Activated T-cell treated with anti-CD3 and anti-CD28 coated beads, Interleukin-2, amount 50 U/mL, for 24 hours (primary cell): ENCODE measurements around the gene PCDHB9.
"Not testable (repeated sequence)": the region's sequence is repeated elsewhere in the genome, so short reads cannot be mapped to it uniquely, and the experiment has no call there.

Source experiments
- DNase-seq: peaks from one replicate; pipeline ENCODE4 v3.0.0-alpha.2; 2020
- H3K27ac Mint-ChIP-seq: 2 replicates; pipeline ENCODE4 v1.8.0; 2020; ENCODE audit warnings: mild to moderate bottlenecking, mixed read lengths
- H3K27me3 Mint-ChIP-seq: 2 replicates; pipeline ENCODE4 v1.8.0; 2020; ENCODE audit warnings: mixed read lengths
- H3K36me3 Mint-ChIP-seq: 2 replicates; pipeline ENCODE4 v1.8.0; 2020; ENCODE audit warnings: low read depth, mixed read lengths
- H3K4me1 Mint-ChIP-seq: 2 replicates; pipeline ENCODE4 v1.8.0; 2020; ENCODE audit warnings: low read depth, mixed read lengths
- H3K4me3 Mint-ChIP-seq: 2 replicates; pipeline ENCODE4 v1.8.0; 2020; ENCODE audit warnings: mild to moderate bottlenecking, moderate library complexity, mixed read lengths
- H3K9me3 Mint-ChIP-seq: 2 replicates; pipeline ENCODE4 v1.8.0; 2020; ENCODE audit warnings: mixed read lengths

PCDHB9 gene

DNA sequence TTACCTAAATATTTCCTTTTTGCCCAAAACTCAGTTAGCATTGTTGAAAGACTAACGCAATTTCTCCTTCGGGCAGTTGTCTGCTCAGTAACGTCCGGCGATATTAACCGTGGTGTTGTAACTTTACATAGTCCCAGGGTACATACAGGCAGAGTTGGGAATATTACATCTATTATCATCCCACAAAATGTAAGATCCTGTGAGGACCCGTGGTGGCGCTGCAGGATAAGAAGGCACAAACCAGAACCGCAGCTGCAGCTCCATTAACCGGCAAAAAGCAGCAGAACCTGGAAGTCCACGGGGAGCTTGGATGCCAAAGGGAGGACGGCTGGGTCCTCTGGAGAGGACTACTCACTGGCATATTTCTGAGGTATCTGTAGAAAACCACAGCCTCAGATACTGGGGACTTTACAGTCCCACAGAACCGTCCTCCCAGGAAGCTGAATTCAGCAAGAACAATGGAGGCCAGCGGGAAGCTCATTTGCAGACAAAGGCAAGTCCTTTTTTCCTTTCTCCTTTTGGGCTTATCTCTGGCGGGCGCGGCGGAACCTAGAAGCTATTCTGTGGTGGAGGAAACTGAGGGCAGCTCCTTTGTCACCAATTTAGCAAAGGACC, 9.3 kb upstream of the PCDHB9 start, which contains the start of gene PCDHB8:
PCDHB8 (plus strand) TSS at position 214 of the 615 bp plus-strand sequence; CDS start at position 459, 245 bp downstream.
- Mint-ChIP-seq H3K9me3 (peaks cover 18% of the 10 kb centered on the region), H3K27me3 (peaks cover 40% of the 10 kb centered on the region)
- not testable (repeated sequence) for H3K36me3 Mint-ChIP-seq, H3K4me1 Mint-ChIP-seq, H3K4me3 Mint-ChIP-seq, H3K27ac Mint-ChIP-seq, DNase-seq

DNA sequence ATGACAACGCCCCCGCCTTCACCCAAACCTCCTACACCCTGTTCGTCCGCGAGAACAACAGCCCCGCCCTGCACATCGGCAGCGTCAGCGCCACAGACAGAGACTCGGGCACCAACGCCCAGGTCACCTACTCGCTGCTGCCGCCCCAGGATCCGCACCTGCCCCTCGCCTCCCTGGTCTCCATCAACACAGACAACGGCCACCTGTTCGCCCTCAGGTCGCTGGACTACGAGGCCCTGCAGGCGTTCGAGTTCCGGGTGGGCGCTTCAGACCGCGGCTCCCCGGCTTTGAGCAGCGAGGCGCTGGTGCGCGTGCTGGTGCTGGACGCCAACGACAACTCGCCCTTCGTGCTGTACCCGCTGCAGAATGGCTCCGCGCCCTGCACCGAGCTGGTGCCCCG, 7.6 kb upstream of the PCDHB9 start:
- H3K27ac Mint-ChIP-seq, H3K4me3 Mint-ChIP-seq, H3K36me3 Mint-ChIP-seq, DNase-seq, H3K4me1 Mint-ChIP-seq: not testable (repeated sequence)
- Mint-ChIP-seq H3K27me3 (peaks cover 36% of the 10 kb centered on the region), H3K9me3 (peaks cover 18% of the 10 kb centered on the region)

DNA sequence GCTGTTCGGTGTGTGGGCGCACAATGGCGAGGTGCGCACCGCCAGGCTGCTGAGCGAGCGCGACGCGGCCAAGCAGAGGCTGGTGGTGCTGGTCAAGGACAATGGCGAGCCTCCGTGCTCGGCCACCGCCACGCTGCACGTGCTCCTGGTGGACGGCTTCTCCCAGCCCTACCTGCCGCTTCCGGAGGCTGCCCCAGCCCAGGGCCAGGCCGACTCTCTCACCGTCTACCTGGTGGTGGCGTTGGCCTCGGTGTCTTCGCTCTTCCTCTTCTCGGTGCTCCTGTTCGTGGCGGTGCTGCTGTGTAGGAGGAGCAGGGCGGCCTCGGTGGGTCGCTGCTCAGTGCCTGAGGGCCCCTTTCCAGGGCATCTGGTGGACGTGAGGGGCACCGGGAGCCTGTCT, 7.1 kb upstream of the PCDHB9 start:
- H3K36me3 Mint-ChIP-seq, H3K27ac Mint-ChIP-seq, H3K4me1 Mint-ChIP-seq, DNase-seq, H3K4me3 Mint-ChIP-seq: not testable (repeated sequence)
- Mint-ChIP-seq H3K9me3 (peaks cover 20% of the 10 kb centered on the region), H3K27me3 (peaks cover 41% of the 10 kb centered on the region)

DNA sequence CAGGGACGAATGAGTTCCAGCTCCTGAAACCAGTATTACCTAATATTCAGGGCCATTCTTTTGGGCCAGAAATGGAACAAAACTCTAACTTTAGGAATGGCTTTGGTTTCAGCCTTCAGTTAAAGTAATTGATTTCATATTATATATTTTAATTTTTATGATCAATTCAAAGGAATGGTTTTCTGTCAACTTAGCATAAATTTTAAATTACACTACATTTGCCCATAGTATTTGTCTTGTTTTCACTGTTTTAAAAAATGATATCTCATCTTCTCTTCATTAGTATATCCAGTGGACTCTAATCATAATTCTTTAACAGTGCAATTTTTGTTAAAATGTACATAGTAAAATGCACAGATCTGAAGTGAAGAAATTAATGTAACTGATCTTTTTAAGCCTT, 6.6 kb upstream of the PCDHB9 start:
- Mint-ChIP-seq H3K27ac (no peak overlapping the region), H3K4me3 (no peak overlapping the region), H3K9me3 (peaks cover 17% of the 10 kb centered on the region), H3K4me1 (no peaks in the 10 kb centered on the region), H3K36me3 (peaks cover 6% of the 10 kb centered on the region), H3K27me3 (peaks cover 45% of the 10 kb centered on the region)
- no peak for DNase-seq

DNA sequence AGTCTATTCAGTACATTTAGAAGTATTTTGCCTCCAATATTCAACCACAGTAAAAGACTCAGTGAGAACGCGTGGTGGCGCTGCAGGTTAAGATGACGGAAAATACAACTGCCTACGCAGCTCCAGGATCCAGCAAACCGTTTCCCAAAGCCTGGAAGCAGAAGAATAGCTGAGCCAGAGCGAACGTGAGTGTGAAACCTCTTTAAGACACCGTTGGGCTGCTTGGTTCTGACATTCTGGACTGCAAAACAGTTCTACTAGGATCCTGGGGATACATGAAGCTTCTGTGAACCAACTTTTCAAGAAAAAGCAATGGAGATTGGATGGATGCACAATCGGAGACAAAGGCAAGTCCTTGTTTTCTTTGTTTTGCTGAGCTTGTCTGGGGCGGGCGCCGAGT, 4.7 kb upstream of the PCDHB9 start, which contains the start of gene PCDHB16:
PCDHB16 (plus strand) TSS at position 140 of the 400 bp plus-strand sequence; CDS start at position 313, 173 bp downstream.
- H3K27ac Mint-ChIP-seq = no peak within 1 kb of the TSS

DNA sequence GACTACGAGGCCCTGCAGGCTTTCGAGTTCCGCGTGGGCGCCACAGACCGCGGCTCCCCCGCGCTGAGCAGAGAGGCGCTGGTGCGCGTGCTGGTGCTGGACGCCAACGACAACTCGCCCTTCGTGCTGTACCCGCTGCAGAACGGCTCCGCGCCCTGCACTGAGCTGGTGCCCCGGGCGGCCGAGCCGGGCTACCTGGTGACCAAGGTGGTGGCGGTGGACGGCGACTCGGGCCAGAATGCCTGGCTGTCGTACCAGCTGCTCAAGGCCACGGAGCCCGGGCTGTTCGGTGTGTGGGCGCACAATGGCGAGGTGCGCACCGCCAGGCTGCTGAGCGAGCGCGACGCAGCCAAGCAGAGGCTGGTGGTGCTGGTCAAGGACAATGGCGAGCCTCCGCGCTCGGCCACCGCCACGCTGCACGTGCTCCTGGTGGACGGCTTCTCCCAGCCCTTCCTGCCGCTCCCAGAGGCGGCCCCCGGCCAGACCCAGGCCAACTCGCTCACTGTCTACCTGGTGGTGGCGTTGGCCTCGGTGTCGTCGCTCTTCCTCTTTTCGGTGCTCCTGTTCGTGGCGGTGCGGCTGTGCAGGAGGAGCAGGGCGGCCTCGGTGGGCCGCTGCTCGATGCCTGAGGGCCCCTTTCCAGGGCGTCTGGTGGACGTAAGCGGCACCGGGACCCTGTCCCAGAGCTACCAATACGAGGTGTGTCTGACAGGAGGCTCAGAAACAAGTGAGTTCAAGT, 2.7 kb upstream of the PCDHB9 start:
- not testable (repeated sequence) for H3K4me1 Mint-ChIP-seq, DNase-seq, H3K27ac Mint-ChIP-seq, H3K4me3 Mint-ChIP-seq
- H3K27me3 Mint-ChIP-seq = peaks cover 76% of the 10 kb centered on the region
- peaks cover 11% of the 10 kb centered on the region for H3K36me3 Mint-ChIP-seq
- H3K9me3 Mint-ChIP-seq = peaks cover 24% of the 10 kb centered on the region

More for the DNA sequence above, 4.7 kb upstream of the PCDHB9 start, which contains the start of gene PCDHB16:
- Mint-ChIP-seq H3K36me3 (peaks cover 6% of the 10 kb centered on the region), H3K9me3 (peaks cover 17% of the 10 kb centered on the region), H3K4me3 (no peak within 1 kb of the TSS), H3K27me3 (peaks cover 61% of the 10 kb centered on the region), H3K4me1 (peaks cover 3% of the 10 kb centered on the region)
- no peak for DNase-seq

DNA sequence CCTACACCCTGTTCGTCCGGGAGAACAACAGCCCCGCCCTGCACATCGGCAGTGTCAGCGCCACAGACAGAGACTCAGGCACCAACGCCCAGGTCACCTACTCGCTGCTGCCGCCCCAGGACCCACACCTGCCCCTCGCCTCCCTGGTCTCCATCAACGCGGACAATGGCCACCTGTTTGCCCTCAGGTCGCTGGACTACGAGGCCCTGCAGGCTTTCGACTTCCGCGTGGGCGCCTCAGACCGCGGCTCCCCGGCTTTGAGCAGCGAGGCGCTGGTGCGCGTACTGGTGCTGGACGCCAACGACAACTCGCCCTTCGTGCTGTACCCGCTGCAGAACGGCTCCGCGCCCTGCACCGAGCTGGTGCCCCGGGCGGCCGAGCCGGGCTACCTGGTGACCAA, 1.7 kb downstream of the PCDHB9 start:
- H3K9me3 Mint-ChIP-seq = peaks cover 29% of the 10 kb centered on the region
- H3K27ac Mint-ChIP-seq, H3K4me1 Mint-ChIP-seq, H3K4me3 Mint-ChIP-seq, DNase-seq: not testable (repeated sequence)
- peaks cover 82% of the 10 kb centered on the region for H3K27me3 Mint-ChIP-seq
- peaks cover 14% of the 10 kb centered on the region for H3K36me3 Mint-ChIP-seq

DNA sequence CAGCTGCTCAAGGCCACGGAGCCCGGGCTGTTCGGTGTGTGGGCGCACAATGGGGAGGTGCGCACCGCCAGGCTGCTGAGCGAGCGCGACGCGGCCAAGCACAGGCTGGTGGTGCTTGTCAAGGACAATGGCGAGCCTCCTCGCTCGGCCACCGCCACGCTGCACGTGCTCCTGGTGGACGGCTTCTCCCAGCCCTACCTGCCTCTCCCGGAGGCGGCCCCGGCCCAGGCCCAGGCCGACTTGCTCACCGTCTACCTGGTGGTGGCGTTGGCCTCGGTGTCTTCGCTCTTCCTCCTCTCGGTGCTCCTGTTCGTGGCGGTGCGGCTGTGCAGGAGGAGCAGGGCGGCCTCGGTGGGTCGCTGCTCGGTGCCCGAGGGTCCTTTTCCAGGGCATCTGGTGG, 2.2 kb downstream of the PCDHB9 start:
- H3K27ac Mint-ChIP-seq, DNase-seq, H3K4me3 Mint-ChIP-seq, H3K4me1 Mint-ChIP-seq: not testable (repeated sequence)
- H3K36me3 Mint-ChIP-seq = peaks cover 14% of the 10 kb centered on the region
- H3K9me3 Mint-ChIP-seq = peaks cover 29% of the 10 kb centered on the region
- peaks cover 82% of the 10 kb centered on the region for H3K27me3 Mint-ChIP-seq

DNA sequence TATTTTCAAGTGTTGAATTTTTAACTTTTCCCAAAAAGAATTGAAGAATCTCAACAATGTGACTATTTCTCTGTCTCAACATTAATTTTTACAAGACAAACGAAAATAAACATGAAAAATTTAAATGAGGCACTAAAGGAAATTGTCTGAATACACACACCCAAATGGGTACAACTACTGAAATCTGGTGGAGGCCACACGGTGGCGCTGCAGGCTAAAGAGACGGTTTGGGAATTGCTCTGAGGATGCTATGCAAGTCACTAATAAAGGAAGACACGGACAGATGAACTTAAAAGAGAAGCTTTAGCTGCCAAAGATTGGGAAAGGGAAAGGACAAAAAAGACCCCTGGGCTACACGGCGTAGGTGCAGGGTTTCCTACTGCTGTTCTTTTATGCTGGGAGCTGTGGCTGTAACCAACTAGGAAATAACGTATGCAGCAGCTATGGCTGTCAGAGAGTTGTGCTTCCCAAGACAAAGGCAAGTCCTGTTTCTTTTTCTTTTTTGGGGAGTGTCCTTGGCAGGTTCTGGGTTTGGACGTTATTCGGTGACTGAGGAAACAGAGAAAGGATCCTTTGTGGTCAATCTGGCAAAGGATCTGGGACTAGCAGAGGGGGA, 5.3 kb downstream of the PCDHB9 start, which contains the start of gene PCDHB10:
PCDHB10 (plus strand) TSS at position 244 of the 616 bp plus-strand sequence; CDS start at position 444, 200 bp downstream.
- Mint-ChIP-seq H3K4me3 (no peak within 1 kb of the TSS), H3K27me3 (peaks cover 67% of the 10 kb centered on the region), H3K4me1 (no peaks in the 10 kb centered on the region), H3K36me3 (peaks cover 14% of the 10 kb centered on the region), H3K27ac (no peak within 1 kb of the TSS), H3K9me3 (peaks cover 40% of the 10 kb centered on the region)
- DNase-seq = no peak

DNA sequence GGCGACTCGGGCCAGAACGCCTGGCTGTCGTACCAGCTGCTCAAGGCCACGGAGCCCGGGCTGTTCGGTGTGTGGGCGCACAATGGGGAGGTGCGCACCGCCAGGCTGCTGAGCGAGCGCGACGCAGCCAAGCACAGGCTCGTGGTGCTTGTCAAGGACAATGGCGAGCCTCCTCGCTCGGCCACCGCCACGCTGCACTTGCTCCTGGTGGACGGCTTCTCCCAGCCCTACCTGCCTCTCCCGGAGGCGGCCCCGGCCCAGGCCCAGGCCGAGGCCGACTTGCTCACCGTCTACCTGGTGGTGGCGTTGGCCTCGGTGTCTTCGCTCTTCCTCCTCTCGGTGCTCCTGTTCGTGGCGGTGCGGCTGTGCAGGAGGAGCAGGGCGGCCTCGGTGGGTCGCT, 7.4 kb downstream of the PCDHB9 start:
- DNase-seq, H3K36me3 Mint-ChIP-seq, H3K27ac Mint-ChIP-seq, H3K4me3 Mint-ChIP-seq, H3K4me1 Mint-ChIP-seq: not testable (repeated sequence)
- Mint-ChIP-seq H3K9me3 (peaks cover 39% of the 10 kb centered on the region), H3K27me3 (peaks cover 69% of the 10 kb centered on the region)

DNA sequence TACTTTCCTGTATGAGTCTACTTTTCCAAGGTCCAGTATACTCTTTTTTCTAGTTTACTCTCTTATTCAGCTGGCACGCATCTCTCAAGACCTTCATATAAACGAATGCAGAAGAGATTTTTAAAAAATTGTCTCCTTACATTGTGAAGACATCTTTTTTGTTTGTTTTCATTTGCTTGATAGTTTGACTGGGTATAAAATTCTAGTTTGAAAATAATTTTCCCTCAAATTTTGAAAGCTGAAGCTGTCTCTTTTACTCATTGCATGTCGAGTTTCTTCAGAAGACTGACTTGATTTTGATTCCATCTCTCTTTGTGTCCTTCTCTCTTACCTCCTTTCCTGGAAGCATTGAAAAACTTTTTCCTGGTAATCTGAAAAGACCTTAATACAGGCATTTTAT, 9.4 kb downstream of the PCDHB9 start:
- Mint-ChIP-seq H3K4me1 (no peaks in the 10 kb centered on the region), H3K36me3 (peaks cover 7% of the 10 kb centered on the region), H3K27me3 (peaks cover 69% of the 10 kb centered on the region), H3K27ac (no peak overlapping the region), H3K4me3 (no peak overlapping the region), H3K9me3 (peaks cover 44% of the 10 kb centered on the region)
- DNase-seq = no peak

DNA sequence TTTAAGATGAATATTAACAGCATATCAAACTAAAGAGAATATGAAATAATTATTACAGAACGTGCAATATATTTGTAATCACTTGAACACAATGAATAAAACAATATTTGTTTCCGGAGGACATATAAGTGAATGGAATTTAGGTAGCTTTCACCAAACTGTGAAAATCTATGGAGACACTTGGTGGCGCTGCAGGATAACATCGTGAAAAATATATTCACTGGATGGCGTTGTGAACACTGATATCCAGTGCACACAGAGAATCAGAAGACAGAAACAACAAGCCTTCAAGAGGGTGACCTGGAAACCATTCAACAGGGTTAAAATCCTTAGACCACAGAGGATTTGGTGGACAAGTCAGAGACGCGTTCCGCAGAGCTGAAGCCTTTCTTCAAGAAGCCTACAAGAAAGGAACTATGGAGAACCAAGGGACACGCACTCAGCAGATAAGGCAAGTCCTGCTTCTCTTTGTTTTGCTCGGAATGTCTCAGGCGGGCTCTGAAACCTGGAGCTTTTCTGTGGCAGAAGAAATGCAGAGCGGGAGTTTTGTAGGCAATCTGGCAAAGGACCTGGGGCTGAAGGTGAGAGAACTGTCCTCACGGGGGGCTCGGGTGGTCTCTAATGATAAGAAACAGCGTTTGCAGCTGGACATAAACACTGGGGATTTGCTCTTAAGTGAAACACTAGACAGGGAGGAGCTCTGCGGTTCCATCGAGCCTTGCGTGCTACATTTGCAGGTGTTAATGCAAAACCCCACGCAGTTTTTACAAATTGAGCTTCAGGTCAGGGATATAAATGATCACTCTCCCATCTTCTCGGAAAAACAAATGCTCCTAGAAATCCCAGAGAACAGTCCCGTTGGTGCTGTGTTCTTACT, 12.6 kb downstream of the PCDHB9 start, which contains the start of gene PCDHB11:
PCDHB11 (plus strand) TSS at position 269 of the 877 bp plus-strand sequence; CDS start at position 417, 148 bp downstream.
- no peak for DNase-seq
- Mint-ChIP-seq H3K4me1 (no peaks in the 10 kb centered on the region), H3K4me3 (no peak within 1 kb of the TSS), H3K27ac (no peak within 1 kb of the TSS), H3K27me3 (peaks cover 56% of the 10 kb centered on the region), H3K9me3 (peaks cover 30% of the 10 kb centered on the region), H3K36me3 (peaks cover 3% of the 10 kb centered on the region)

DNA sequence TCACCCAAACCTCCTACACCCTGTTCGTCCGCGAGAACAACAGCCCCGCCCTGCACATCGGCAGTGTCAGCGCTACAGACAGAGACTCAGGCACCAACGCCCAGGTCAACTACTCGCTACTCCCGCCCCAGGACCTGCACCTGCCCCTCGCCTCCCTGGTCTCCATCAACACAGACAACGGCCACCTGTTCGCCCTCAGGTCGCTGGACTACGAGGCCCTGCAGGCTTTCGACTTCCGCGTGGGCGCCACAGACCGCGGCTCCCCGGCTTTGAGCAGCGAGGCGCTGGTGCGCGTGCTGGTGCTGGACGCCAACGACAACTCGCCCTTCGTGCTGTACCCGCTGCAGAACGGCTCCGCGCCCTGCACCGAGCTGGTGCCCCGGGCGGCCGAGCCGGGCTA, 14.2 kb downstream of the PCDHB9 start:
- Mint-ChIP-seq H3K9me3 (peaks cover 25% of the 10 kb centered on the region), H3K27me3 (peaks cover 60% of the 10 kb centered on the region)
- not testable (repeated sequence) for H3K4me1 Mint-ChIP-seq, H3K36me3 Mint-ChIP-seq, DNase-seq, H3K4me3 Mint-ChIP-seq, H3K27ac Mint-ChIP-seq

DNA sequence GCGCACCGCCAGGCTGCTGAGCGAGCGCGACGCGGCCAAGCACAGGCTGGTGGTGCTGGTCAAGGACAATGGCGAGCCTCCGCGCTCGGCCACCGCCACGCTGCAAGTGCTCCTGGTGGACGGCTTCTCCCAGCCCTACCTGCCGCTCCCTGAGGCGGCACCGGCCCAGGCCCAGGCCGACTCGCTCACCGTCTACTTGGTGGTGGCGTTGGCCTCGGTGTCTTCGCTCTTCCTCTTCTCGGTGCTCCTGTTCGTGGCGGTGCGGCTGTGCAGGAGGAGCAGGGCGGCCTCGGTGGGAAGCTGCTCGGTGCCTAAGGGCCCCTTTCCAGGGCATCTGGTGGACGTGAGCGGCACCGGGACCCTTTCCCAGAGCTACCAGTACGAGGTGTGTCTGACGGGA, 14.7 kb downstream of the PCDHB9 start:
- H3K27ac Mint-ChIP-seq, H3K36me3 Mint-ChIP-seq, H3K4me3 Mint-ChIP-seq, H3K4me1 Mint-ChIP-seq, DNase-seq: not testable (repeated sequence)
- Mint-ChIP-seq H3K9me3 (peaks cover 20% of the 10 kb centered on the region), H3K27me3 (peaks cover 59% of the 10 kb centered on the region)
